OCI-LY3 (cell line): Measurements from ENCODE around the gene MAPK8IP2.

Source experiments
- EZH2phosphoT487 ChIP-seq: fragments of 200-600 bp; shearing (Covaris generic); IDR thresholded peaks from 2 replicates; pipeline ENCODE4 v1.6.1; 2018; ENCODE audit warnings: antibody characterized with exemption, mixed run types, low read depth
- TF ChIP-seq, protein P1 (sequence below): fragments of 200-600, 300-600 bp; sonication (generic); IDR thresholded peaks from 2 replicates; pipeline ENCODE4 v1.5.1; 2014; ENCODE audit warnings: antibody characterized with exemption, low read length, low read depth

DNA sequence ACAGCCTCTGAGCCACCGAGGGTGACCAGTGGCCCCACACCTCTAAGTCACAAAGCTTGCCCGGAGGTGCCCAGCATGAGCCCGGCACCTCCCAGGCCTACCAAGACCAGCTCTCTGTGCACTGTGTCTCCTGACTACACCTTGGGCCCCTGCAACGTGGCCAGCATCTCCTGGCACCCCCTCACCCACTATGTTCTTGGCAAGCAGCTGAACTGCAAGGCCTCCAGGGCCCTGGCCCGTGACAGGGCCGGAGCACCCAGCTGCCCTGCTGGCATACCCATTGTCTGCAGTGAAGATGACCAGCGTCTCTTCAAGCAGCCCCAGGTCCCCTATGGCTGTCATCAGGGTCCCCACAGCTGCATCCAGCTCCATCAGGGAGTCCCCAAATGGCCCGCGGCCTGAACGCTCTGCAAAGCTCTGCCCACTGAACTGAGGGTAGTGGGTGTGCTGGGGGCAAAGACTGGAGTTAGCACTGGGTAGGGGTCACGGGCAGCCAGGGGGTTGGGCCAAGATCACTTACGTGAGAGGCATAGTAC lies 25.8 kb downstream of the MAPK8IP2 start:
- TF ChIP-seq, protein P1, sequence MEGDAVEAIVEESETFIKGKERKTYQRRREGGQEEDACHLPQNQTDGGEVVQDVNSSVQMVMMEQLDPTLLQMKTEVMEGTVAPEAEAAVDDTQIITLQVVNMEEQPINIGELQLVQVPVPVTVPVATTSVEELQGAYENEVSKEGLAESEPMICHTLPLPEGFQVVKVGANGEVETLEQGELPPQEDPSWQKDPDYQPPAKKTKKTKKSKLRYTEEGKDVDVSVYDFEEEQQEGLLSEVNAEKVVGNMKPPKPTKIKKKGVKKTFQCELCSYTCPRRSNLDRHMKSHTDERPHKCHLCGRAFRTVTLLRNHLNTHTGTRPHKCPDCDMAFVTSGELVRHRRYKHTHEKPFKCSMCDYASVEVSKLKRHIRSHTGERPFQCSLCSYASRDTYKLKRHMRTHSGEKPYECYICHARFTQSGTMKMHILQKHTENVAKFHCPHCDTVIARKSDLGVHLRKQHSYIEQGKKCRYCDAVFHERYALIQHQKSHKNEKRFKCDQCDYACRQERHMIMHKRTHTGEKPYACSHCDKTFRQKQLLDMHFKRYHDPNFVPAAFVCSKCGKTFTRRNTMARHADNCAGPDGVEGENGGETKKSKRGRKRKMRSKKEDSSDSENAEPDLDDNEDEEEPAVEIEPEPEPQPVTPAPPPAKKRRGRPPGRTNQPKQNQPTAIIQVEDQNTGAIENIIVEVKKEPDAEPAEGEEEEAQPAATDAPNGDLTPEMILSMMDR: no peak
- TF ChIP-seq EZH2phosphoT487: no peak
